SK-N-SH (cell line): ENCODE data around the gene LPXN. TPM values are rescaled to one million over a fixed set of nuclear protein-coding genes. Genes with fewer than 3 reads are reported as not detected.

Source experiments
- CTCF ChIA-PET: fragments of 300-600, 350-600 bp; formaldehyde crosslinking; extraction: SDS; loops from one replicate; lab custom pipeline; 2021; lab: Yijun Ruan, JAX
- POLR2A ChIA-PET: fragments of 350-600 bp; sonication (Branson Sonifier 250); formaldehyde crosslinking; extraction: SDS; loops from one replicate; lab custom pipeline; 2020; ENCODE audit warnings: antibody characterized with exemption, inconsistent platforms; lab: Yijun Ruan, JAX
- DNase-seq: peaks from one replicate; pipeline ENCODE4 v3.0.0; 2012
- H2AFZ ChIP-seq: fragments of 200-600 bp; sonication (generic); 2 replicates; pipeline ENCODE4 v1.8.1; 2016; ENCODE audit warnings: antibody characterized with exemption, mild to moderate bottlenecking, low read depth
- H3F3A ChIP-seq: fragments of 200-600 bp; sonication (generic); replicated peaks from 2 replicates; pipeline ENCODE3; 2016; ENCODE audit warnings: antibody characterized with exemption, mild to moderate bottlenecking; ENCODE audit not compliant: insufficient read depth
- H3K27ac ChIP-seq, 2 experiments: fragments of 200-500 bp in 1 of 2; fragments of 200-600 bp in 1 of 2; sonication (Bioruptor generic) in 1 of 2; sonication (generic), shearing (Covaris generic) in 1 of 2; 2 replicates each; pipeline versions ENCODE4 v1.5.1 to v1.6.1; 2014 to 2016; ENCODE audit warnings: low read depth in 2 of 2, inconsistent platforms in 1 of 2, low read length in 1 of 2, mild to moderate bottlenecking in 1 of 2, mixed read lengths in 1 of 2
- H3K27me3 ChIP-seq: fragments of 200-600 bp; sonication (generic), shearing (Covaris generic); 2 replicates; pipeline ENCODE4 v1.6.1; 2016; ENCODE audit warnings: mixed run types; ENCODE audit not compliant: insufficient read depth
- H3K36me3 ChIP-seq, 2 experiments: fragments of 200-500 bp in 1 of 2; fragments of 200-600 bp in 1 of 2; sonication (Bioruptor generic) in 1 of 2; sonication (generic) in 1 of 2; replicated peaks in 1 of 2; 2 replicates each; pipeline versions ENCODE3 to v1.5.1; 2014 to 2016; ENCODE audit warnings: low read length in 1 of 2, mild to moderate bottlenecking in 1 of 2; ENCODE audit not compliant: insufficient read depth in 2 of 2, control insufficient read depth in 1 of 2
- H3K4me1 ChIP-seq, 2 experiments: fragments of 200-500 bp in 1 of 2; fragments of 200-600 bp in 1 of 2; sonication (Bioruptor generic) in 1 of 2; sonication (generic), shearing (Covaris generic) in 1 of 2; 2 replicates each; pipeline versions ENCODE4 v1.5.1 to v1.6.1; 2014 to 2016; ENCODE audit warnings: low read depth in 1 of 2, low read length in 1 of 2, mixed run types in 1 of 2; ENCODE audit not compliant: insufficient read depth in 2 of 2, control insufficient read depth in 1 of 2
- H3K4me2 ChIP-seq: fragments of 200-600 bp; sonication (generic), shearing (Covaris generic); 2 replicates; pipeline ENCODE4 v1.6.1; 2017; ENCODE audit warnings: mixed run types
- H3K4me3 ChIP-seq, 2 experiments: fragments of 200-500 bp in 1 of 2; fragments of 200-600 bp in 1 of 2; sonication (Bioruptor generic) in 1 of 2; sonication (generic), shearing (Covaris generic) in 1 of 2; 2 replicates each; pipeline versions ENCODE4 v1.5.1 to v1.8.1; 2014 to 2016; ENCODE audit warnings: low read depth in 2 of 2, inconsistent platforms in 1 of 2, low read length in 1 of 2, mild to moderate bottlenecking in 1 of 2, mixed read lengths in 1 of 2, moderate library complexity in 1 of 2
- H3K79me2 ChIP-seq: fragments of 200-600 bp; sonication (generic); 2 replicates; pipeline ENCODE4 v1.8.1; 2017; ENCODE audit warnings: mild to moderate bottlenecking; ENCODE audit not compliant: insufficient read depth
- H3K9ac ChIP-seq: fragments of 200-600 bp; sonication (generic); 2 replicates; pipeline ENCODE4 v1.6.1; 2017; ENCODE audit warnings: mixed run types
- H3K9me2 ChIP-seq: fragments of 200-600 bp; sonication (generic); 2 replicates; pipeline ENCODE4 v1.6.1; 2017; ENCODE audit warnings: mixed run types
- H3K9me3 ChIP-seq: fragments of 200-600 bp; sonication (generic); 2 replicates; pipeline ENCODE4 v1.6.1; 2017; ENCODE audit warnings: mixed run types, mild to moderate bottlenecking, moderate library complexity
- H4K20me1 ChIP-seq: fragments of 200-600 bp; sonication (generic); 2 replicates; pipeline ENCODE4 v1.6.1; 2017; ENCODE audit warnings: mild to moderate bottlenecking, mixed run types; ENCODE audit not compliant: insufficient read depth
- CHD2 ChIP-seq: fragments of 150-350 bp; IDR thresholded peaks from 2 replicates; pipeline ENCODE4 v1.6.1; 2018; ENCODE audit warnings: low read length; ENCODE audit not compliant: partially characterized antibody
- FOXM1 ChIP-seq: IDR thresholded peaks from 2 replicates; pipeline ENCODE4 v1.4.0; 2012; ENCODE audit warnings: low read depth, mild to moderate bottlenecking
- GABPA ChIP-seq: IDR thresholded peaks from 2 replicates; pipeline ENCODE4 v1.4.0; 2012; ENCODE audit warnings: low read depth, mild to moderate bottlenecking
- GATA2 ChIP-seq: sonication (generic); formaldehyde crosslinking; IDR thresholded peaks from 2 replicates; pipeline ENCODE4 v1.5.0; 2020; ENCODE audit warnings: mild to moderate bottlenecking, missing genetic modification reagents
- JUND ChIP-seq: IDR thresholded peaks from 2 replicates; pipeline ENCODE4 v1.4.0; 2012
- MEF2A ChIP-seq: IDR thresholded peaks from 2 replicates; pipeline ENCODE4 v1.4.0; 2012; ENCODE audit warnings: low read depth, borderline replicate concordance
- NFIC ChIP-seq: IDR thresholded peaks from 2 replicates; pipeline ENCODE4 v1.4.0; 2012; ENCODE audit warnings: borderline replicate concordance
- POLR2AphosphoS5 ChIP-seq: IDR thresholded peaks from 2 replicates; pipeline ENCODE4 v1.6.1; 2012; ENCODE audit warnings: low read depth, low read length
- RCOR1 ChIP-seq: fragments of 150-350 bp; IDR thresholded peaks from 2 replicates; pipeline ENCODE4 v1.6.1; 2017; ENCODE audit warnings: antibody characterized with exemption, low read length
- REST ChIP-seq: IDR thresholded peaks from 2 replicates; pipeline ENCODE4 v1.6.1; 2012; ENCODE audit warnings: mild to moderate bottlenecking, low read depth, low read length, moderate library complexity
- RFX5 ChIP-seq: IDR thresholded peaks from 2 replicates; pipeline ENCODE4 v1.6.1; 2012; ENCODE audit warnings: mild to moderate bottlenecking, improper control_type of control experiment, low read length
- SIN3A ChIP-seq: IDR thresholded peaks from 2 replicates; pipeline ENCODE4 v1.6.1; 2012; ENCODE audit warnings: low read depth, mild to moderate bottlenecking, low read length, moderate library complexity, borderline replicate concordance
- TAF1 ChIP-seq: IDR thresholded peaks from 2 replicates; pipeline ENCODE4 v1.6.1; 2012; ENCODE audit warnings: low read depth, mild to moderate bottlenecking, low read length, moderate library complexity, borderline replicate concordance
- TCF12 ChIP-seq: IDR thresholded peaks from 2 replicates; pipeline ENCODE4 v1.4.0; 2012
- WGBS: methylation state at CpG from one replicate; pipeline ENCODE4 v1.1.6; 2017; ENCODE audit warnings: low lambda C conversion rate; 5-methylcytosine and 5-hydroxymethylcytosine counted together
- polyA plus RNA-seq, 3 experiments: library from polyadenylated mRNA; depleted of rRNA; stranded (reverse); fragments of >200 nt; gene quantifications; 2 replicates each; pipeline ENCODE4 v1.2.3, GENCODE V29; 2012
- TF ChIP-seq, protein P1 (sequence below): IDR thresholded peaks from 2 replicates; pipeline ENCODE4 v1.4.0; 2012; ENCODE audit warnings: low read depth, borderline replicate concordance
- TF ChIP-seq, protein P2 (sequence below): fragments of 150-350 bp; IDR thresholded peaks from 2 replicates; pipeline ENCODE4 v1.6.1; 2016; ENCODE audit warnings: mild to moderate bottlenecking, low read depth, low read length
- TF ChIP-seq, protein P3 (sequence below): fragments of 200-600 bp; sonication (generic); IDR thresholded peaks from 2 replicates; pipeline ENCODE4 v1.6.1; 2017; ENCODE audit warnings: antibody characterized with exemption, mild to moderate bottlenecking, moderate library complexity
- TF ChIP-seq, protein P4 (sequence below): fragments of 150-350 bp; IDR thresholded peaks from 2 replicates; pipeline ENCODE4 v1.6.1; 2017; ENCODE audit warnings: antibody characterized with exemption, low read length, low read depth, borderline replicate concordance

The LPXN gene
- polyA plus RNA-seq, 1 of the 3 experiments (the other 2 are of a cell fraction), result 4.4 TPM

GRCh38 chr11:58608331-58608730, 32.7 kb upstream of the LPXN start:
- Histone ChIP-seq H3K27ac (no peak overlapping the region), H3K4me1 (peaks cover 0 to 8% of the 10 kb centered on the region in 2 experiments; a peak in 3 of 4 replicates), H3F3A (peaks cover 4% of the 10 kb centered on the region), H3K79me2 (peaks cover 79% of the 10 kb centered on the region), H3K36me3 (peaks cover 35 to 41% of the 10 kb centered on the region in 2 experiments), H3K9me2 (no peaks in the 10 kb centered on the region), H2AFZ (no peak overlapping the region), H3K27me3 (no peaks in the 10 kb centered on the region), H4K20me1 (peaks cover 46% of the 10 kb centered on the region), H3K9me3 (no peaks in the 10 kb centered on the region), H3K4me3 (no peak overlapping the region), H3K4me2 (no peak overlapping the region), H3K9ac (no peak overlapping the region)
- ChIA-PET POLR2A (no interaction called here), CTCF (interaction anchor here (1.1 kb wide), 1 partner anchor 21 kb away, joined by 3 read pairs; no protein-coding TSS in a partner anchor)
- WGBS, result 86% methylated on average over 5 of the region's 5 CpGs
- DNase-seq, result no peak
- TF ChIP-seq TCF12 (no peak), SIN3A (no peak), GATA2 (CRISPR knock-in tag) (no peak), RFX5 (no peak), NFIC (no peak), MEF2A (no peak), JUND (no peak), TAF1 (no peak), GABPA (no peak), CHD2 (no peak), FOXM1 (no peak), RCOR1 (no peak), REST (no peak), POLR2AphosphoS5 (no peak)
- TF ChIP-seq, protein P1, sequence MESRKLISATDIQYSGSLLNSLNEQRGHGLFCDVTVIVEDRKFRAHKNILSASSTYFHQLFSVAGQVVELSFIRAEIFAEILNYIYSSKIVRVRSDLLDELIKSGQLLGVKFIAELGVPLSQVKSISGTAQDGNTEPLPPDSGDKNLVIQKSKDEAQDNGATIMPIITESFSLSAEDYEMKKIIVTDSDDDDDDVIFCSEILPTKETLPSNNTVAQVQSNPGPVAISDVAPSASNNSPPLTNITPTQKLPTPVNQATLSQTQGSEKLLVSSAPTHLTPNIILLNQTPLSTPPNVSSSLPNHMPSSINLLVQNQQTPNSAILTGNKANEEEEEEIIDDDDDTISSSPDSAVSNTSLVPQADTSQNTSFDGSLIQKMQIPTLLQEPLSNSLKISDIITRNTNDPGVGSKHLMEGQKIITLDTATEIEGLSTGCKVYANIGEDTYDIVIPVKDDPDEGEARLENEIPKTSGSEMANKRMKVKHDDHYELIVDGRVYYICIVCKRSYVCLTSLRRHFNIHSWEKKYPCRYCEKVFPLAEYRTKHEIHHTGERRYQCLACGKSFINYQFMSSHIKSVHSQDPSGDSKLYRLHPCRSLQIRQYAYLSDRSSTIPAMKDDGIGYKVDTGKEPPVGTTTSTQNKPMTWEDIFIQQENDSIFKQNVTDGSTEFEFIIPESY, result no peak
- TF ChIP-seq, protein P2, sequence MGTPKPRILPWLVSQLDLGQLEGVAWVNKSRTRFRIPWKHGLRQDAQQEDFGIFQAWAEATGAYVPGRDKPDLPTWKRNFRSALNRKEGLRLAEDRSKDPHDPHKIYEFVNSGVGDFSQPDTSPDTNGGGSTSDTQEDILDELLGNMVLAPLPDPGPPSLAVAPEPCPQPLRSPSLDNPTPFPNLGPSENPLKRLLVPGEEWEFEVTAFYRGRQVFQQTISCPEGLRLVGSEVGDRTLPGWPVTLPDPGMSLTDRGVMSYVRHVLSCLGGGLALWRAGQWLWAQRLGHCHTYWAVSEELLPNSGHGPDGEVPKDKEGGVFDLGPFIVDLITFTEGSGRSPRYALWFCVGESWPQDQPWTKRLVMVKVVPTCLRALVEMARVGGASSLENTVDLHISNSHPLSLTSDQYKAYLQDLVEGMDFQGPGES, result no peak
- TF ChIP-seq, protein P3, sequence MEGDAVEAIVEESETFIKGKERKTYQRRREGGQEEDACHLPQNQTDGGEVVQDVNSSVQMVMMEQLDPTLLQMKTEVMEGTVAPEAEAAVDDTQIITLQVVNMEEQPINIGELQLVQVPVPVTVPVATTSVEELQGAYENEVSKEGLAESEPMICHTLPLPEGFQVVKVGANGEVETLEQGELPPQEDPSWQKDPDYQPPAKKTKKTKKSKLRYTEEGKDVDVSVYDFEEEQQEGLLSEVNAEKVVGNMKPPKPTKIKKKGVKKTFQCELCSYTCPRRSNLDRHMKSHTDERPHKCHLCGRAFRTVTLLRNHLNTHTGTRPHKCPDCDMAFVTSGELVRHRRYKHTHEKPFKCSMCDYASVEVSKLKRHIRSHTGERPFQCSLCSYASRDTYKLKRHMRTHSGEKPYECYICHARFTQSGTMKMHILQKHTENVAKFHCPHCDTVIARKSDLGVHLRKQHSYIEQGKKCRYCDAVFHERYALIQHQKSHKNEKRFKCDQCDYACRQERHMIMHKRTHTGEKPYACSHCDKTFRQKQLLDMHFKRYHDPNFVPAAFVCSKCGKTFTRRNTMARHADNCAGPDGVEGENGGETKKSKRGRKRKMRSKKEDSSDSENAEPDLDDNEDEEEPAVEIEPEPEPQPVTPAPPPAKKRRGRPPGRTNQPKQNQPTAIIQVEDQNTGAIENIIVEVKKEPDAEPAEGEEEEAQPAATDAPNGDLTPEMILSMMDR, result no peak
- TF ChIP-seq, protein P4, sequence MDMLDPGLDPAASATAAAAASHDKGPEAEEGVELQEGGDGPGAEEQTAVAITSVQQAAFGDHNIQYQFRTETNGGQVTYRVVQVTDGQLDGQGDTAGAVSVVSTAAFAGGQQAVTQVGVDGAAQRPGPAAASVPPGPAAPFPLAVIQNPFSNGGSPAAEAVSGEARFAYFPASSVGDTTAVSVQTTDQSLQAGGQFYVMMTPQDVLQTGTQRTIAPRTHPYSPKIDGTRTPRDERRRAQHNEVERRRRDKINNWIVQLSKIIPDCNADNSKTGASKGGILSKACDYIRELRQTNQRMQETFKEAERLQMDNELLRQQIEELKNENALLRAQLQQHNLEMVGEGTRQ, result no peak
